Thyroid gland (tissue), 4 donors: Measurements from ENCODE around the gene ADAMTS4.

Experiments
- POLR2A ChIP-seq, 2 donors: fragments of 450-650 bp; IDR thresholded peaks; one replicate each; pipeline ENCODE4 v1.6.1; 2017; ENCODE audit warnings: antibody characterized with exemption in 2 of 2, mild to moderate bottlenecking in 2 of 2, moderate library complexity in 1 of 2
- TF ChIP-seq, protein P1 (sequence below), 6 experiments: fragments of 200-600 bp in 3 of 6; fragments of 450-650 bp in 3 of 6; sonication (generic) in 3 of 6; IDR thresholded peaks; one replicate each; pipeline ENCODE4 v1.5.1; 2016 to 2019; ENCODE audit warnings: antibody characterized with exemption in 6 of 6, mild to moderate bottlenecking in 2 of 6, inconsistent platforms in 1 of 6, moderate library complexity in 1 of 6

DNA sequence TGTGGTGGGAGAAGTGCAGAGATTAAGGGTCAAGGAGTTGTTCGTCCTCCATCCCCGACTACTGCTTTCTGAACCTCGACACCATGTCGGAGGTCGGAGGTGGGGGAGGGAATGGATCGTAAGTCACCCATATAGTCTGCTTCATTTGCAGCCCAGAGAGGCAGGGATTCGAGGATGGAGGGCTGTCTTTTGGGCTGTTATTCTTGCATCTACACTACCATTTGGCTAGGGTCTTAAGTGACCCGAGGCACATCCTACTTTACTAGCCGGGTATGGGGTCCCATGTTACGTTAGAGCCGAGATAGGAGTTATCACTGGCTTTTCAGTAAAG, 39.0 kb downstream of the ADAMTS4 start:
- TF ChIP-seq, protein P1, sequence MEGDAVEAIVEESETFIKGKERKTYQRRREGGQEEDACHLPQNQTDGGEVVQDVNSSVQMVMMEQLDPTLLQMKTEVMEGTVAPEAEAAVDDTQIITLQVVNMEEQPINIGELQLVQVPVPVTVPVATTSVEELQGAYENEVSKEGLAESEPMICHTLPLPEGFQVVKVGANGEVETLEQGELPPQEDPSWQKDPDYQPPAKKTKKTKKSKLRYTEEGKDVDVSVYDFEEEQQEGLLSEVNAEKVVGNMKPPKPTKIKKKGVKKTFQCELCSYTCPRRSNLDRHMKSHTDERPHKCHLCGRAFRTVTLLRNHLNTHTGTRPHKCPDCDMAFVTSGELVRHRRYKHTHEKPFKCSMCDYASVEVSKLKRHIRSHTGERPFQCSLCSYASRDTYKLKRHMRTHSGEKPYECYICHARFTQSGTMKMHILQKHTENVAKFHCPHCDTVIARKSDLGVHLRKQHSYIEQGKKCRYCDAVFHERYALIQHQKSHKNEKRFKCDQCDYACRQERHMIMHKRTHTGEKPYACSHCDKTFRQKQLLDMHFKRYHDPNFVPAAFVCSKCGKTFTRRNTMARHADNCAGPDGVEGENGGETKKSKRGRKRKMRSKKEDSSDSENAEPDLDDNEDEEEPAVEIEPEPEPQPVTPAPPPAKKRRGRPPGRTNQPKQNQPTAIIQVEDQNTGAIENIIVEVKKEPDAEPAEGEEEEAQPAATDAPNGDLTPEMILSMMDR (IDR thresholded peaks at IDR 0.05), result no peak
- no peak for TF ChIP-seq POLR2A (IDR thresholded peaks at IDR 0.05)
